Glutamatergic neuron (in vitro differentiated cells): ENCODE measurements around the gene GP2. TPM values are rescaled to one million over a fixed set of nuclear protein-coding genes. Genes with fewer than 3 reads are reported as not detected.
"Not testable (repeated sequence)": the region's sequence is repeated elsewhere in the genome, so short reads cannot be mapped to it uniquely, and the experiment has no call there.

Source experiments
- DNase-seq: peaks from one replicate; pipeline ENCODE4 v3.0.0; 2022
- H3K27ac Mint-ChIP-seq: one replicate; pipeline ENCODE4 v1.8.0; 2020; ENCODE audit warnings: mild to moderate bottlenecking, mixed read lengths, inconsistent platforms; ENCODE audit not compliant: unreplicated experiment
- H3K27me3 Mint-ChIP-seq: one replicate; pipeline ENCODE4 v1.8.0; 2020; ENCODE audit warnings: mild to moderate bottlenecking, moderate library complexity, mixed read lengths, inconsistent platforms; ENCODE audit not compliant: unreplicated experiment
- H3K36me3 Mint-ChIP-seq: one replicate; pipeline ENCODE4 v1.8.0; 2020; ENCODE audit warnings: mild to moderate bottlenecking, mixed read lengths, inconsistent platforms; ENCODE audit not compliant: unreplicated experiment
- H3K4me1 Mint-ChIP-seq: one replicate; pipeline ENCODE4 v1.8.0; 2020; ENCODE audit warnings: mild to moderate bottlenecking, low read depth, mixed read lengths, inconsistent platforms; ENCODE audit not compliant: unreplicated experiment
- H3K4me3 Mint-ChIP-seq: one replicate; pipeline ENCODE4 v1.8.0; 2020; ENCODE audit warnings: mild to moderate bottlenecking, mixed read lengths, inconsistent platforms; ENCODE audit not compliant: unreplicated experiment
- H3K9me3 Mint-ChIP-seq: one replicate; pipeline ENCODE4 v1.8.0; 2020; ENCODE audit warnings: mild to moderate bottlenecking, moderate library complexity, mixed read lengths, inconsistent platforms; ENCODE audit not compliant: unreplicated experiment
- CTCF ChIP-seq: fragments of 200-600 bp; sonication (generic); IDR thresholded peaks from one replicate; pipeline ENCODE4 v1.5.0; 2021; ENCODE audit not compliant: partially characterized antibody, unreplicated experiment
- total RNA-seq: library from RNA; stranded (reverse); fragmentation: NEBNext Ultra II Directional; extraction: Animal tissue kit (Norgen Biotek cat#: 25700); gene quantifications from one replicate; pipeline ENCODE4 v1.2.1, GENCODE V29; 2021; ENCODE audit not compliant: unreplicated experiment

The GP2 gene
- total RNA-seq, 1 donor from 2014 or later: not detected

GRCh38 chr16:20326321-20326720 is 992 bp downstream of the GP2 start:
- H3K27me3 Mint-ChIP-seq: no peaks in the 10 kb centered on the region
- H3K36me3 Mint-ChIP-seq: no peaks in the 10 kb centered on the region
- no peaks in the 10 kb centered on the region for H3K4me1 Mint-ChIP-seq
- H3K9me3 Mint-ChIP-seq: no peaks in the 10 kb centered on the region
- TF ChIP-seq CTCF: no peak
- no peak overlapping the region for H3K4me3 Mint-ChIP-seq
- DNase-seq: no peak
- H3K27ac Mint-ChIP-seq: no peak overlapping the region

GRCh38 chr16:20325005-20325404 is 2.3 kb downstream of the GP2 start:
- Mint-ChIP-seq H3K27ac (no peak overlapping the region), H3K4me1 (no peaks in the 10 kb centered on the region), H3K27me3 (no peaks in the 10 kb centered on the region), H3K9me3 (no peaks in the 10 kb centered on the region), H3K36me3 (no peaks in the 10 kb centered on the region), H3K4me3 (no peak overlapping the region)
- no peak for DNase-seq
- TF ChIP-seq CTCF: no peak

GRCh38 chr16:20323591-20324117 is 3.7 kb downstream of the GP2 start:
- no peak overlapping the region for H3K27ac Mint-ChIP-seq
- H3K27me3 Mint-ChIP-seq: no peaks in the 10 kb centered on the region
- H3K4me3 Mint-ChIP-seq: no peak overlapping the region
- no peaks in the 10 kb centered on the region for H3K36me3 Mint-ChIP-seq
- TF ChIP-seq CTCF: no peak
- no peaks in the 10 kb centered on the region for H3K9me3 Mint-ChIP-seq
- no peak for DNase-seq
- H3K4me1 Mint-ChIP-seq: no peaks in the 10 kb centered on the region

GRCh38 chr16:20322696-20323095 is 4.6 kb downstream of the GP2 start:
- no peak overlapping the region for H3K27ac Mint-ChIP-seq

GRCh38 chr16:20321671-20322070 is 5.6 kb downstream of the GP2 start:
- no peak for DNase-seq
- Mint-ChIP-seq H3K4me3 (no peak overlapping the region), H3K27me3 (peaks cover under 1% of the 10 kb centered on the region), H3K4me1 (no peaks in the 10 kb centered on the region), H3K27ac (no peak overlapping the region), H3K9me3 (no peaks in the 10 kb centered on the region), H3K36me3 (no peaks in the 10 kb centered on the region)
- TF ChIP-seq CTCF: no peak

More at GRCh38 chr16:20322696-20323095, 4.6 kb downstream of the GP2 start:
- no peak for TF ChIP-seq CTCF
- no peak for DNase-seq
- H3K4me1 Mint-ChIP-seq: no peaks in the 10 kb centered on the region
- H3K36me3 Mint-ChIP-seq: no peaks in the 10 kb centered on the region
- no peaks in the 10 kb centered on the region for H3K9me3 Mint-ChIP-seq
- no peaks in the 10 kb centered on the region for H3K27me3 Mint-ChIP-seq
- no peak overlapping the region for H3K4me3 Mint-ChIP-seq

GRCh38 chr16:20321051-20321450 is 6.3 kb downstream of the GP2 start:
- not testable (repeated sequence) for H3K27me3 Mint-ChIP-seq, H3K9me3 Mint-ChIP-seq, H3K4me1 Mint-ChIP-seq, DNase-seq, H3K4me3 Mint-ChIP-seq, H3K36me3 Mint-ChIP-seq, H3K27ac Mint-ChIP-seq
